ENCODE data around the gene POU2AF3.

Gene POU2AF3

GRCh38 chr11:111329306-111330204 is 31.2 kb downstream of the POU2AF3 start:
- DNase-seq: no peak

GRCh38 chr11:111330234-111330893 is 32.0 kb downstream of the POU2AF3 start:
- DNase-seq: no peak

GRCh38 chr11:111331711-111332479 is 33.5 kb downstream of the POU2AF3 start:
- no peak for DNase-seq

GRCh38 chr11:111334532-111335502 is 36.5 kb downstream of the POU2AF3 start:
- no peak for DNase-seq

- DNase-seq: no peak
Observed at GRCh38 chr11:111335549-111335948, 37.2 kb downstream of the POU2AF3 start.

- no peak for DNase-seq
Observed at GRCh38 chr11:111336062-111336461, 37.7 kb downstream of the POU2AF3 start.

- DNase-seq: no peak
Observed at GRCh38 chr11:111336582-111337256, 38.4 kb downstream of the POU2AF3 start.

GRCh38 chr11:111339758-111340388 is 41.5 kb downstream of the POU2AF3 start:
- no peak for DNase-seq

- DNase-seq: no peak
Observed at GRCh38 chr11:111342329-111342728, 44.0 kb downstream of the POU2AF3 start.

- no peak for DNase-seq
Observed at GRCh38 chr11:111344032-111344431, 45.7 kb downstream of the POU2AF3 start.

GRCh38 chr11:111347002-111347722 is 48.8 kb downstream of the POU2AF3 start:
- no peak for DNase-seq

- DNase-seq: no peak
Observed at GRCh38 chr11:111347723-111348115, 49.4 kb downstream of the POU2AF3 start.

GRCh38 chr11:111348147-111348546 is 49.8 kb downstream of the POU2AF3 start:
- no peak for DNase-seq

GRCh38 chr11:111349191-111349695 is 50.9 kb downstream of the POU2AF3 start:
- DNase-seq: no peak

- DNase-seq: no peak
Observed at GRCh38 chr11:111350811-111351210, 52.5 kb downstream of the POU2AF3 start.

- no peak for DNase-seq
Observed at GRCh38 chr11:111351374-111352055, 53.2 kb downstream of the POU2AF3 start.

GRCh38 chr11:111352231-111352746 is 53.9 kb downstream of the POU2AF3 start:
- DNase-seq: no peak

GRCh38 chr11:111352935-111353710 is 54.8 kb downstream of the POU2AF3 start:
- no peak for DNase-seq
